NT2/D1 (cell line): ENCODE data around the gene PDIA6.

Source experiments
- DNase-seq: peaks from one replicate; pipeline ENCODE4 v3.0.0-alpha.2; 2011; ENCODE audit warnings: low read depth, low spot score
- H3K27me3 ChIP-seq: 2 replicates; pipeline ENCODE4 v1.6.0; 2011; ENCODE audit warnings: mild to moderate bottlenecking; ENCODE audit not compliant: insufficient read length, insufficient read depth
- H3K36me3 ChIP-seq: 2 replicates; pipeline ENCODE4 v1.6.1; 2011; ENCODE audit warnings: mild to moderate bottlenecking, low read length, mixed read lengths; ENCODE audit not compliant: insufficient read depth, insufficient read length
- H3K4me1 ChIP-seq: 2 replicates; pipeline ENCODE4 v1.5.1; 2011; ENCODE audit not compliant: insufficient read depth, insufficient read length
- H3K4me3 ChIP-seq: 2 replicates; pipeline ENCODE4 v1.5.1; 2011; ENCODE audit warnings: low read depth; ENCODE audit not compliant: insufficient read length
- H3K9ac ChIP-seq: 2 replicates; pipeline ENCODE4 v1.6.0; 2011; ENCODE audit warnings: low read depth; ENCODE audit not compliant: insufficient read length
- H3K9me3 ChIP-seq: 2 replicates; pipeline ENCODE4 v1.5.1; 2011; ENCODE audit warnings: mild to moderate bottlenecking, low read length; ENCODE audit not compliant: insufficient read depth
- SUZ12 ChIP-seq: IDR thresholded peaks from 2 replicates; pipeline ENCODE4 v1.6.1; 2011; ENCODE audit not compliant: insufficient read length, insufficient read depth; ENCODE audit errors: extremely low read depth
- YY1 ChIP-seq: IDR thresholded peaks from 2 replicates; pipeline ENCODE4 v1.6.1; 2011; ENCODE audit not compliant: insufficient read length, insufficient read depth
- ZNF274 ChIP-seq: IDR thresholded peaks from 2 replicates; pipeline ENCODE4 v1.6.1; 2011; ENCODE audit warnings: mild to moderate bottlenecking, low read depth, low read length

The PDIA6 gene

DNA sequence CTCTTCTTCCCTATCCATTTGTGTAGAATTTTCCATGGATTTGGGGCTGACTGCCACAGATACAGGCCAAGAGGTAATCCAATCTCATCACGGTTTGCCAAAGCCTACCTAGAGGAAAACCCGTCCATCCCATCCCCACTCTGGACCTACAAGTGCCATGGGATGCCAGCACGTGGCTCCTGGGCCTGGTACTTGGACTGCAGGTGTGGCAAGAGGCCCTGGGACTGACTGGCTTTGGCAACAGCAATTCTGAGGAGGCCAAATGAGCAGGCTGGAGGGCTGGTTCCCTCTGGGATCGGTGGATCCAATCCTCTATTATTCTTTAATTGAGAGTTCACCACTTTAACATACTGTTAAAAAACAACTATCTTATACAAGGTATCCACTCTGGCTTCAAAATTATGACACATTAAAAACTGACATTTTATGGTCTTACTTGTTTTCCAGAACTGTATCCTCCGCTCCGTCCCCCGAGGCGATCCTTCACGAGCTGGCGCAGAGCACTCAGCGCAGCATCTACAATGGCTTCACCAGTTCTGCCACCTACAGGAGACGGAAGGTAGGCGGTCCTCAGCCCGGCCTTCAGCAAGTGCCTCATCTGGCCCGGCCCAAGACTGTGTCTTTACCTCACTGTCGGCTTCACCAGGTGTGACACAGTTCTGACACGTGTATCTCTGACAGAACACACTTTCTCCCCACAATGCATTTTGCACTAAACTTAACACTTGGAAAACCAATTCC lies 19.8 kb downstream of the PDIA6 start:
- Histone ChIP-seq H3K27me3 (no peaks in the 10 kb centered on the region), H3K4me3 (no peak overlapping the region), H3K9me3 (no peaks in the 10 kb centered on the region), H3K36me3 (peaks cover 71% of the 10 kb centered on the region), H3K4me1 (no peaks in the 10 kb centered on the region), H3K9ac (no peak overlapping the region)
- no peak for DNase-seq
- TF ChIP-seq YY1 (no peak), ZNF274 (no peak), SUZ12 (no peak)

DNA sequence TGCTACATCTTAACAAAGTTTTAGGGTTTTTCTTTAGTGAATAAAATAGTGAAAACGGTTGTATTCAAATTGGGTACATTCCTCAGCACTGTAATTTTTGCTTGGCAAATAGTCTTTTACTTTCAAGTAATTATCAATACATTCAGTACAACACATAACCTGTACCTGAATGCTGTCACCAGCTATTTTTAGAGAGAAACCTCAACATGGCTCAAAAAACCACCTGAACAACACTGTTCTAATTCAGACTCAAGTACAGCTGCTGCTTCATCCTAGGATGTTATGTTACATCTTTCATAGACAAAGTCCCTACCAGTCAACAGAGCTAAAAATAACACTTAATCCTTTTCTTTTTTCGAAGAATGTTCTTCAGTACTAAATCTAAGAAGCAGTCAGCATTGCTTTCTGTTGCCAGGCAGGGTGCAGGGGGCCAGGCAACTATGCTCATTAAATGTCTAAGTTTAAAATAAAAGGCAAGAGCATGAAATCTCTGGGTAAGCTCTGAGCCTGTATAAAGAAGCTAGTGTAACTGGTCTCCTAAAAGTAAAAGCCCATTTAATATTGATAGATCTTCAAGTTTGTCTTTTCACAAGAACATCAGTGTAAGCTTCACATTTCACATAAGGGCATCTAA lies 20.5 kb downstream of the PDIA6 start:
- Histone ChIP-seq H3K9ac (no peak overlapping the region), H3K4me1 (no peaks in the 10 kb centered on the region), H3K4me3 (no peak overlapping the region), H3K27me3 (no peaks in the 10 kb centered on the region), H3K9me3 (no peaks in the 10 kb centered on the region), H3K36me3 (peaks cover 73% of the 10 kb centered on the region)
- TF ChIP-seq SUZ12 (no peak), ZNF274 (no peak), YY1 (no peak)
- no peak for DNase-seq

DNA sequence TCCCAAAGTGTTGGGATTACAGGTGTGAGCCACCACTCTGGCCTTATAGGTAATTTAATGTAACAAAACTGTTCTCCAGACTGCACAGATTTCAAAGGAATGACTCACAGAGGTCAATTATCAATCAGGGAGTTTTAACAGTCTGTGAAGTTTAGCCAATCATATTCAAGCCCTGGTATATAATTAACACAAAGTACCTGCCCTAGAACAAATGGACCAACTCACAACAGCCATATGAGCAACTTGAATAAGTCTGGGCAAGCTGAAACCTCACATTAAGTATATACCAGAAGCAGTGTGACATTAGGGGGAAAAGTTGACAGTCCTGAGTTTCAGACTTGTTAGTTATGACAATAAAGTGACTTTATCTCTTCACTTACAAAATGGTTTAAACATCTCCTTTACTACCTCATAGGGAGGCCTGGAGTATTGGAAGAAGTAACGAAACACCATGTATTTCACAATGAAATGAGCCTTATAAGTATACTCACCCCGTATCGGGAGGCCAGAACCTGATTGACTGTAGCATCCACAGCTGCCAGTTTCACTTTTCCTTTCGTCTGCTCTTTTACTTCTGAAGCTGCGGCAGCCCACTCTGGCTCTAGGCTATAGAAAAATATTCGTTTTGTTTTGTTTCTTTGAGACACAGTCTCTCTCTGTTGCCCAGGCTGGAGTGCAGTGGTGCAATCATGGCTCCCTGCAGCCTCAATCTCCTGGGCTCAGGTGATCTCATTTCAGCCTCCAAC lies 22.2 kb downstream of the PDIA6 start:
- DNase-seq, result no peak
- H3K9ac ChIP-seq, result no peak overlapping the region
- H3K27me3 ChIP-seq, result no peaks in the 10 kb centered on the region
- no peaks in the 10 kb centered on the region for H3K9me3 ChIP-seq
- peaks cover 74% of the 10 kb centered on the region for H3K36me3 ChIP-seq
- no peaks in the 10 kb centered on the region for H3K4me1 ChIP-seq
- TF ChIP-seq YY1, result no peak
- no peak for TF ChIP-seq ZNF274
- no peak overlapping the region for H3K4me3 ChIP-seq

DNA sequence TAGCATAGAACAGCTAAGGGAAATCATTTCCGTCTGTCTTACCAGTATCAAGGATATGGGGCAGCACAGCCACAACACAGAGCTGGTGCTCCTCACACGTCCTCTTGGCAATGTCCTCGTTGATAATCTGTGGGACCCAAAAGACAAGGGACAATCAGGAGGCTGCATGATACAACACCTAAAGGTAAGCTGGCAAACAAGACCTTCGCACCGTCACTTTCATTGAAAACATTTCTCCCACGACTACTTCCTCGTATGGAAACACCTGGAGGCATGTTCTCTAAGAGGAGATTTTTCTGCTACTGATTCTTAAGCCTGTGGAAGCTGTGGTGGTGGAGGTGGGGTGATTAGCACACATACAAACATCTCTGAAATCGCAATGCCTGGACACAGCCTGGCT lies 23.7 kb downstream of the PDIA6 start:
- TF ChIP-seq ZNF274, result no peak
- TF ChIP-seq YY1, result no peak
- TF ChIP-seq SUZ12, result no peak

DNA sequence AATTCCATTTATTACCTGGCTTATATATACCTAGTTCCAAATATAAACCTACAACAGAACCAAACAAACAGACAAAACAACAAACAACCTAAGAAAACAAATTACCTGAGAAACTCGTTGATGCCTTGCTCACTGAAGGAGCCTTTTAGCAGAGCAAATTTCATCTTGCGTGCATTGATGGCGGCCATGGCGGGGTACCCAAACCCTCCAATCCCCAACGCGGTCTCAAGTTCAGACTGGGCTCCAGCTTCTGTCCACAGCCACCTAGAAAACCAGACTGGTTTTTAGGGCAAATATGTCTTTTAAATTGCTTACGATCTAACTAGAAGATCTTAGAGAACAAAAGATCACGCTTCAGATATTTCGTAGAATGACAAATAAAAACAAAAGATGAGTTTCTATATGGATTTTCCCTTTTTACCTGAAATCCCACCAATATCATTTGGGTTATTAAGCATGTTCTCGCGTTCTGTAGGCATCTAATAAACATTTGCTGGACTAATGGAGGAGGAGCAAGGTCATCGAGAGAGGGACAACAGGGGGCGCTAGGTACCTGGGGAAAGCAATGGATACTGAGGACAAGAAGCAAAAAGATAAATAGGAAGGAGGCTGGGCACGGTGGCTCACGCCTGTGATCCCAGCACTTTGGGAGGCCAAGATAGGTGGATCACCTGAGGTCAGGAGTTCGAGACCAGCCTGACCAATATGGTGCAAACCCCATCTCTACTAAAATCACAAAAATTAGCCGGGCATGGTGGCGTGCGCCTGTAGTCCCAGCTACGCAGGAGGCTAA lies 25.2 kb downstream of the PDIA6 start:
- Histone ChIP-seq H3K4me1 (no peaks in the 10 kb centered on the region), H3K9me3 (no peaks in the 10 kb centered on the region), H3K4me3 (no peak overlapping the region), H3K36me3 (peaks cover 75% of the 10 kb centered on the region), H3K27me3 (no peaks in the 10 kb centered on the region), H3K9ac (no peak overlapping the region)
- TF ChIP-seq ZNF274, result no peak
- no peak for TF ChIP-seq YY1
- no peak for TF ChIP-seq SUZ12
- peak; percentile 33 for DNase-seq

More for the DNA sequence above, 23.7 kb downstream of the PDIA6 start:
- Histone ChIP-seq H3K36me3 (peaks cover 78% of the 10 kb centered on the region), H3K9ac (no peak overlapping the region), H3K9me3 (no peaks in the 10 kb centered on the region), H3K4me3 (no peak overlapping the region), H3K27me3 (no peaks in the 10 kb centered on the region), H3K4me1 (no peaks in the 10 kb centered on the region)
- no peak for DNase-seq

DNA sequence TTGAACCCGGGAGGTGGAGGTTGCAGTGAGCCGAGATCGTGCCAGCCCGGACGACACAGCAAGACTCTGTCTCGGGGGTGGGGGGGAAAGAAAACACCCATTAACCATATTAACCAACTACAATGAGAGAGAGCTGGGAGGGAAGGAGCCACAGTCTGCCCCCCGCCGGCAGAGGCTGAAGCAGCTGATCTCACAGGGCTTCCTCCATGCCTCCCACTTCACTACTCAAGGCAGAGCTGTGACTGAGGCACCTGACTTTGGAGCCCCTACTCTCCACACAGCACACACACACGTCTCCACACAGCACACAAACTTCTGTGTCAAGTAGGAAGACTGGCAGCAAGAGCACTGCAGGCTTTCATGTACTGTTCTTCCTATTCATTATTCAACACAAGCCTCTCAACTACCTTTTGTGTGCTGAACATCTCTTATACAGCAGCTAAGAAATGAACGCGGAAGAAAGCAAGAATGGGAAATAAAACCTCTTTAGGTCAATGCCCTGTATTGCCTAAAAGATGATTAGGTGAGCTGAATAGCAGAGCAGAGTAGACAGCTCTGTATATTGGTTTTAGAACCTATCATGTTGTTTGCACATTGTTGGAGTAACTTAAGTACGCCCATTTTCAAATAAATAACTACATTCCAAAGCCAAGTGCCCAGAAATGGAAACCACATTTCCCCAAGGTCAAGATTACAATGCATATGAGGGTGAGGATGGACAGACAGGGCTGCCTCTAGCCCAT lies 26.2 kb downstream of the PDIA6 start:
- H3K27me3 ChIP-seq, result no peaks in the 10 kb centered on the region
- H3K9me3 ChIP-seq, result no peaks in the 10 kb centered on the region
- TF ChIP-seq ZNF274, result no peak
- TF ChIP-seq YY1, result no peak

More for the DNA sequence above, 26.2 kb downstream of the PDIA6 start:
- Histone ChIP-seq H3K4me3 (no peak overlapping the region), H3K9ac (no peak overlapping the region), H3K4me1 (no peaks in the 10 kb centered on the region), H3K36me3 (peaks cover 75% of the 10 kb centered on the region)
- no peak for DNase-seq
